Measurements from ENCODE around the gene AGBL1. TPM values are rescaled to one million over a fixed set of nuclear protein-coding genes. Genes with fewer than 3 reads are reported as not detected.

The AGBL1 gene
- total RNA-seq, 1 donor: not detected

DNA sequence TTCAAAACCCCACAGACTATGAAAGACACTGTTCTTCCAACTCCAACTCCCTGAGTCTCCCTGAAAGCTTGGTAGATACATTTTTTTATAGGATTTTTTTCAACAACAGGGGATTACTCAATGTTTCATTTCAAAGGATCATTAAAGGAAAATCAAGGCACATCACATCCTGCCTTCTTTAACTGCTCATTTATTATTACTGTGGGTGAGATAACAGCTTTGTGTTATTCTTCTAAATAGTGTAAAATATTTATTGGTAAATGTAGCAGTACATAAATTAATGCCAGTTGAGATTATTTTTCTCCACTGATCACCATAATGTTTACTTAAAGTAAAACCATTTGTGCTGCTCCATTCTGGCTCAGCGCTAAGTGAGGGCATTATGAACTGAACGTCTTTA, 57.2 kb downstream of the AGBL1 start:
- no peak for DNase-seq (ENCODE audit: low read depth)
- H3K4me3 ChIP-seq (ENCODE audit: low read depth, low read length): no peak overlapping the region
- TF ChIP-seq, protein P1, sequence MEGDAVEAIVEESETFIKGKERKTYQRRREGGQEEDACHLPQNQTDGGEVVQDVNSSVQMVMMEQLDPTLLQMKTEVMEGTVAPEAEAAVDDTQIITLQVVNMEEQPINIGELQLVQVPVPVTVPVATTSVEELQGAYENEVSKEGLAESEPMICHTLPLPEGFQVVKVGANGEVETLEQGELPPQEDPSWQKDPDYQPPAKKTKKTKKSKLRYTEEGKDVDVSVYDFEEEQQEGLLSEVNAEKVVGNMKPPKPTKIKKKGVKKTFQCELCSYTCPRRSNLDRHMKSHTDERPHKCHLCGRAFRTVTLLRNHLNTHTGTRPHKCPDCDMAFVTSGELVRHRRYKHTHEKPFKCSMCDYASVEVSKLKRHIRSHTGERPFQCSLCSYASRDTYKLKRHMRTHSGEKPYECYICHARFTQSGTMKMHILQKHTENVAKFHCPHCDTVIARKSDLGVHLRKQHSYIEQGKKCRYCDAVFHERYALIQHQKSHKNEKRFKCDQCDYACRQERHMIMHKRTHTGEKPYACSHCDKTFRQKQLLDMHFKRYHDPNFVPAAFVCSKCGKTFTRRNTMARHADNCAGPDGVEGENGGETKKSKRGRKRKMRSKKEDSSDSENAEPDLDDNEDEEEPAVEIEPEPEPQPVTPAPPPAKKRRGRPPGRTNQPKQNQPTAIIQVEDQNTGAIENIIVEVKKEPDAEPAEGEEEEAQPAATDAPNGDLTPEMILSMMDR (IDR thresholded peaks at IDR 0.05; ENCODE audit: insufficient read depth, low read length): no peak

DNA sequence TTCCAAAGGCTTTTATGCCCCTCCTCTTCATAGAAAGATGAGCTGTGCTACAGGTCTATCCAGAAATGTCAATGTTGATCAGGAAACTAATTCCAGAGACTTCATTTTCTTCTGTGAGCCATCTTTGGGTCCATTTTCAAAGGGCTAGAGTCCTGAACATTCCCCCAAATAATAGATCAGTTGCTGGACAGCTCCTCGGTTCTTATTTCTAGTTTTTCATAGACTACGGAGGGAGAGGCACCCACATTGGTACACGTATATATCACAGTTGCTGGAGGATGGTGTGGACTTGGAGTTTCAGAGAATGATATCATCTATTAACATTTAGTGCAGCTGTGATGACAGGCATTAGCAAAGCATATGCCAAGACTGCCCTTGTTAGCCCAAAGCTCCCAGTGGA, 59.1 kb downstream of the AGBL1 start:
- DNase-seq (ENCODE audit: low read depth): no peak
- no peak overlapping the region for H3K4me3 ChIP-seq (ENCODE audit: low read depth, low read length)
- TF ChIP-seq, protein P1 (IDR thresholded peaks at IDR 0.05; ENCODE audit: insufficient read depth, low read length): no peak

GRCh38 chr15:86139828-86140227, 60.2 kb downstream of the AGBL1 start:
- H3K4me3 ChIP-seq (ENCODE audit: low read depth, low read length): no peak overlapping the region
- TF ChIP-seq, protein P1 (IDR thresholded peaks at IDR 0.05; ENCODE audit: insufficient read depth, low read length): peak; percentile 17
- DNase-seq (ENCODE audit: low read depth): no peak

- TF ChIP-seq, protein P1 (IDR thresholded peaks at IDR 0.05; ENCODE audit: insufficient read depth, low read length): no peak
- no peak for DNase-seq (ENCODE audit: low read depth)
Observed at GRCh38 chr15:86154705-86155104, 75.0 kb downstream of the AGBL1 start.

GRCh38 chr15:86155551-86155950, 75.9 kb downstream of the AGBL1 start:
- no peak for DNase-seq (ENCODE audit: low read depth)
- no peak overlapping the region for H3K4me3 ChIP-seq (ENCODE audit: low read depth, low read length)
- TF ChIP-seq, protein P1 (IDR thresholded peaks at IDR 0.05; ENCODE audit: insufficient read depth, low read length): no peak

More at GRCh38 chr15:86154705-86155104, 75.0 kb downstream of the AGBL1 start:
- no peak overlapping the region for H3K4me3 ChIP-seq (ENCODE audit: low read depth, low read length)

- TF ChIP-seq, protein P1 (IDR thresholded peaks at IDR 0.05; ENCODE audit: insufficient read depth, low read length): no peak
- DNase-seq (ENCODE audit: low read depth): no peak
Observed at GRCh38 chr15:86157606-86158293, 78.1 kb downstream of the AGBL1 start.

DNA sequence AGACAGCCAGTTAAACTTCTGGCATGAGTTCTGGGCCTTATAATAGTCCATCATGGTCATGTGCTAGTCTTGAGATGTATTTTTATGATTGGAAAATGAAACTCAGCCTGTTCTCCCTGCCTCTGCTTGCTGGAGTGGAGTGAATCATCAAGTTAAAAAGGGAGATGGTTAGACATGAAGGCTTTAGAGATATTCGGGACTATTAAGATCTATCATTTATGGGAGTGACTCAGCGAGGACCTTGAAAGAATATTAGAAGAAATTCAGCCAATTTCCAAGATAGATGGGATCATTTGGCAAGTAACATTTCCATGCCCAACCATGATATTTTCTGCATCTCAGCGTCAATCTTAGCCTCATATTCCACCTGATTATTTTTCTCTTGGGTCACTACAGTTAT, 79.8 kb downstream of the AGBL1 start:
- TF ChIP-seq, protein P1 (IDR thresholded peaks at IDR 0.05; ENCODE audit: insufficient read depth, low read length): no peak
- H3K4me3 ChIP-seq (ENCODE audit: low read depth, low read length): no peak overlapping the region
- DNase-seq (ENCODE audit: low read depth): no peak

More at GRCh38 chr15:86157606-86158293, 78.1 kb downstream of the AGBL1 start:
- no peak overlapping the region for H3K4me3 ChIP-seq (ENCODE audit: low read depth, low read length)

All from fibroblast of the aortic adventitia (primary cell).